Endothelial cell of umbilical vein (primary cell): ENCODE data around the gene KLRF1. TPM values are rescaled to one million over a fixed set of nuclear protein-coding genes. Genes with fewer than 3 reads are reported as not detected.

Experiments
- BruUV-seq: library from RNA; stranded (reverse); fragments of 400-500 nt; replicated peaks from 2 replicates; lab custom pipeline; 2021; lab: Mats Ljungman, UMichigan
- CTCF ChIA-PET: fragments of 300-600, 350-600 bp; sonication (Branson Sonifier 250); formaldehyde crosslinking; loops from one replicate; lab custom pipeline; 2021; ENCODE audit warnings: antibody characterized with exemption, inconsistent platforms; lab: Charles Lee
- POLR2A ChIA-PET: fragments of 300-600, 350-600 bp; sonication (Branson Sonifier 250); formaldehyde crosslinking; loops from one replicate; lab custom pipeline; 2021; ENCODE audit warnings: antibody characterized with exemption, inconsistent platforms; lab: Charles Lee
- DNase-seq: peaks from one replicate; pipeline ENCODE4 v3.0.0-alpha.2; 2011; ENCODE audit warnings: low read depth, low spot score
- FAIRE-seq: peaks from 2 replicates; lab custom pipeline; 2011; peaks lifted over from hg19 to GRCh38; lab: Jason Lieb, UNC
- H2AFZ ChIP-seq: 2 replicates; pipeline ENCODE4 v1.6.0; 2012; ENCODE audit warnings: low read depth, low read length, control low read depth, inconsistent platforms
- H3K27ac ChIP-seq: 2 replicates; pipeline ENCODE4 v1.5.1; 2011; ENCODE audit warnings: low read depth, mild to moderate bottlenecking, control low read depth, low read length, moderate library complexity; ENCODE audit not compliant: insufficient read depth
- H3K27me3 ChIP-seq, 2 experiments: 2 replicates each; pipeline versions ENCODE4 v1.6.0 to v1.6.1; 2011; ENCODE audit warnings: low read length in 2 of 2, mixed read lengths in 1 of 2; ENCODE audit not compliant: control insufficient read depth in 2 of 2, insufficient read depth in 2 of 2
- H3K36me3 ChIP-seq, 2 experiments: 2 replicates in 1 of 2; 3 replicates in 1 of 2; pipeline ENCODE4 v1.5.1; 2011; ENCODE audit warnings: low read length in 2 of 2, mild to moderate bottlenecking in 1 of 2, moderate library complexity in 1 of 2; ENCODE audit not compliant: control insufficient read depth in 2 of 2, insufficient read depth in 2 of 2; ENCODE audit errors: extremely low read depth in 1 of 2
- H3K4me1 ChIP-seq: 3 replicates; pipeline ENCODE4 v1.5.1; 2011; ENCODE audit warnings: mild to moderate bottlenecking, low read length; ENCODE audit not compliant: control insufficient read depth, insufficient read depth; ENCODE audit errors: extremely low read depth
- H3K4me2 ChIP-seq: 2 replicates; pipeline ENCODE4 v1.6.1; 2011; ENCODE audit warnings: low read length, control low read depth, mixed read lengths; ENCODE audit not compliant: insufficient read depth
- H3K4me3 ChIP-seq, 3 experiments: fragments of 200-600 bp in 1 of 3; sonication (generic), shearing (Covaris generic) in 1 of 3; replicated peaks in 1 of 3; 2 replicates each; pipeline ENCODE4 v1.5.1; 2011 to 2016; ENCODE audit warnings: control low read depth in 3 of 3, low read length in 3 of 3, mild to moderate bottlenecking in 2 of 3, inconsistent platforms in 1 of 3, low read depth in 1 of 3, moderate library complexity in 1 of 3; ENCODE audit not compliant: insufficient read depth in 1 of 3
- H3K79me2 ChIP-seq: 2 replicates; pipeline ENCODE4 v1.6.0; 2012; ENCODE audit warnings: low read length, inconsistent platforms; ENCODE audit not compliant: control insufficient read depth, insufficient read depth
- H3K9ac ChIP-seq: replicated peaks from 2 replicates; pipeline ENCODE3; 2011; ENCODE audit warnings: low read length, control low read depth; ENCODE audit not compliant: insufficient read depth; ENCODE audit errors: extremely low read depth
- H3K9me1 ChIP-seq: replicated peaks from 3 replicates; pipeline ENCODE4 v1.6.0; 2011; ENCODE audit warnings: mild to moderate bottlenecking, low read length; ENCODE audit not compliant: control insufficient read depth, insufficient read depth; ENCODE audit errors: extremely low read depth
- H3K9me3 ChIP-seq: replicated peaks from 2 replicates; pipeline ENCODE4 v1.5.1; 2012; ENCODE audit warnings: low read length, inconsistent platforms; ENCODE audit not compliant: control insufficient read depth, insufficient read depth
- H4K20me1 ChIP-seq: replicated peaks from 2 replicates; pipeline ENCODE3; 2011; ENCODE audit warnings: mild to moderate bottlenecking, low read length; ENCODE audit not compliant: control insufficient read depth, insufficient read depth; ENCODE audit errors: extremely low read depth
- CTCF ChIP-seq, 2 donors: IDR thresholded peaks; 1 replicate in 1 of 2; 2 replicates in 1 of 2; pipeline ENCODE4 v1.5.1; 2011; ENCODE audit warnings: low read length in 2 of 2, mild to moderate bottlenecking in 2 of 2, moderate library complexity in 2 of 2, control low read depth in 1 of 2, inconsistent platforms in 1 of 2, low read depth in 1 of 2; ENCODE audit not compliant: insufficient read depth in 1 of 2; ENCODE audit errors: extremely low read depth in 1 of 2
- EZH2 ChIP-seq: IDR thresholded peaks from 2 replicates; pipeline ENCODE4 v1.6.1; 2012; ENCODE audit warnings: borderline replicate concordance, low read depth, mild to moderate bottlenecking, moderate library complexity, low read length, inconsistent platforms; ENCODE audit not compliant: severe bottlenecking
- FOS ChIP-seq: IDR thresholded peaks from 2 replicates; pipeline ENCODE4 v1.6.1; 2011; ENCODE audit warnings: mild to moderate bottlenecking, low read length, moderate library complexity, borderline replicate concordance; ENCODE audit not compliant: insufficient read depth
- GATA2 ChIP-seq: IDR thresholded peaks from 2 replicates; pipeline ENCODE4 v1.7.0; 2011; ENCODE audit warnings: low read depth, mild to moderate bottlenecking, moderate library complexity, mixed read lengths, low read length; ENCODE audit not compliant: insufficient read length, insufficient read depth
- JUN ChIP-seq: IDR thresholded peaks from 2 replicates; pipeline ENCODE4 v1.6.1; 2011; ENCODE audit warnings: borderline replicate concordance, low read depth; ENCODE audit not compliant: insufficient read length, insufficient read depth
- MAX ChIP-seq: IDR thresholded peaks from 2 replicates; pipeline ENCODE4 v1.6.1; 2011; ENCODE audit not compliant: insufficient read depth, insufficient read length
- MYC ChIP-seq: IDR thresholded peaks from one replicate; pipeline ENCODE4 v1.6.1; 2011; ENCODE audit warnings: mild to moderate bottlenecking, low read depth, low read length
- POLR2A ChIP-seq: IDR thresholded peaks from 2 replicates; pipeline ENCODE4 v1.6.1; 2012; ENCODE audit warnings: low read depth, mild to moderate bottlenecking, control low read depth, low read length
- POLR2AphosphoS5 ChIP-seq: IDR thresholded peaks from 2 replicates; pipeline ENCODE4 v1.6.1; 2012; ENCODE audit warnings: low read depth, mild to moderate bottlenecking, control low read depth, low read length, moderate library complexity; ENCODE audit not compliant: insufficient read depth
- dilution Hi-C: fragments of 300-500 bp; cut with MboI; formaldehyde crosslinking; loops from one replicate; pipeline ENCODE4 v1.15.0; 2019; ENCODE audit warnings: low sequenced_read_pairs; ENCODE audit not compliant: extremely low pct_ligation_motif_present
- intact Hi-C: fragments of 100-400 bp; cut with micrococcal nuclease; formaldehyde crosslinking; loops from one replicate; pipeline ENCODE4 v1.10.0; 2022
- polyA plus RNA-seq, 4 experiments: library from polyadenylated mRNA; depleted of rRNA in 3 of 4; stranded (reverse) in 3 of 4; unstranded in 1 of 4; fragments of >200 nt; gene quantifications; 2 replicates each; pipeline versions ENCODE4 v1.2.1 to v1.2.3, GENCODE V29; 2011 to 2012; ENCODE audit warnings: missing spikeins in 1 of 4
- total RNA-seq: library from RNA; stranded (reverse); gene quantifications from 2 replicates; pipeline ENCODE4 v1.2.3, GENCODE V29; 2021

KLRF1 gene
- total and polyA plus RNA-seq, 2 donors (not counting 3 experiments of a cell fraction or from before 2014, with no cell fraction given), result not detected

GRCh38 chr12:9820281-9820930, 6.9 kb upstream of the KLRF1 start:
- Histone ChIP-seq H3K36me3 (no peaks in the 10 kb centered on the region), H3K9ac (no peak overlapping the region), H2AFZ (no peak overlapping the region), H3K9me1 (no peaks in the 10 kb centered on the region), H3K9me3 (no peaks in the 10 kb centered on the region), H3K27ac (no peak overlapping the region), H3K4me1 (no peaks in the 10 kb centered on the region), H3K4me2 (no peak overlapping the region), H3K79me2 (no peaks in the 10 kb centered on the region), H4K20me1 (no peaks in the 10 kb centered on the region), H3K4me3 (no peak overlapping the region), H3K27me3 (peaks cover 2 to 16% of the 10 kb centered on the region in 2 experiments)
- intact Hi-C loops, result no loop called here
- POLR2A ChIA-PET, result no interaction called here
- DNase-seq (no peak), FAIRE-seq (no peak)
- dilution Hi-C loops, result no loop called here
- CTCF ChIA-PET, result interaction anchor here (0.6 kb wide), 1 partner anchor 44 kb away, joined by 3 read pairs; no protein-coding TSS in a partner anchor
- BruUV-seq, result no TSS peak
- TF ChIP-seq EZH2, result no peak
- no peak for TF ChIP-seq FOS
- no peak for TF ChIP-seq POLR2AphosphoS5
- no peak for TF ChIP-seq MYC
- TF ChIP-seq CTCF (IDR thresholded peaks at IDR 0.05; ENCODE audit: extremely low read depth in 1 of 2, insufficient read depth in 1 of 2, low read depth in 1 of 2, low read length in 2 of 2), result no peak
- TF ChIP-seq GATA2, result no peak
- TF ChIP-seq POLR2A, result no peak
- no peak for TF ChIP-seq MAX
- TF ChIP-seq JUN, result no peak
